Measurements from ENCODE around the gene DNER. TPM values are rescaled to one million over a fixed set of nuclear protein-coding genes. Genes with fewer than 3 reads are reported as not detected.

DNER gene
- total and polyA plus RNA-seq, 7 donors = 0.10 to 0.87 (median 0.35) TPM; not detected in 1

DNA sequence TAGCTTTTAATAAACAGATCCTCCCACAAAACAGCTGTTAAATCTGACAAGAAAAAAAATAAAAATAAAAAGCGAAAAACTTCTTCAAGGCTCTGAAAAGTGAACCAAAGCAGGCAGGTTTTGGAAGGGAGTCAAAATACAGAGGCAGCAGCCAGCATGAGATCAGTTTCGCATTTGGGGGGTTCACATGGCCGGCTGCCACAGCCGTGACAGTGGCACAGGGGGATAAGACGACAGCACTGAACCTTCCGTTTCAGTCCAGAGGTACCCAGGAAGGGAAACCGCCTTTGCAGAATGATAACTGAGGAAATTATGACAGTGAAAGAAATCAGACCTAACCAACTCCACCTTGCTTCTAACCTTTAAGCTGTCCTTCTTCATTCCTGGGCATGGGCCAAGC, 246.6 kb downstream of the DNER start:
- Histone ChIP-seq H3K36me3 (ENCODE audit: insufficient read depth in 1 of 2, low read depth in 1 of 2) (no peaks in the 10 kb centered on the region), H3K4me1 (no peaks in the 10 kb centered on the region), H3K27me3 (ENCODE audit: insufficient read depth in 3 of 3, low read length in 2 of 3) (no peaks in the 10 kb centered on the region), H3K9me3 (no peaks in the 10 kb centered on the region), H3K4me3 (no peak overlapping the region), H3K27ac (no peak overlapping the region)
- ATAC-seq (no peak), DNase-seq (no peak)
- 14 to 26% (median 20%) methylated on average over 7 of the region's 7 CpGs for WGBS, 3 donors
- intact Hi-C loops (cut with DNase I) = no loop called here
- TF ChIP-seq, protein P1, sequence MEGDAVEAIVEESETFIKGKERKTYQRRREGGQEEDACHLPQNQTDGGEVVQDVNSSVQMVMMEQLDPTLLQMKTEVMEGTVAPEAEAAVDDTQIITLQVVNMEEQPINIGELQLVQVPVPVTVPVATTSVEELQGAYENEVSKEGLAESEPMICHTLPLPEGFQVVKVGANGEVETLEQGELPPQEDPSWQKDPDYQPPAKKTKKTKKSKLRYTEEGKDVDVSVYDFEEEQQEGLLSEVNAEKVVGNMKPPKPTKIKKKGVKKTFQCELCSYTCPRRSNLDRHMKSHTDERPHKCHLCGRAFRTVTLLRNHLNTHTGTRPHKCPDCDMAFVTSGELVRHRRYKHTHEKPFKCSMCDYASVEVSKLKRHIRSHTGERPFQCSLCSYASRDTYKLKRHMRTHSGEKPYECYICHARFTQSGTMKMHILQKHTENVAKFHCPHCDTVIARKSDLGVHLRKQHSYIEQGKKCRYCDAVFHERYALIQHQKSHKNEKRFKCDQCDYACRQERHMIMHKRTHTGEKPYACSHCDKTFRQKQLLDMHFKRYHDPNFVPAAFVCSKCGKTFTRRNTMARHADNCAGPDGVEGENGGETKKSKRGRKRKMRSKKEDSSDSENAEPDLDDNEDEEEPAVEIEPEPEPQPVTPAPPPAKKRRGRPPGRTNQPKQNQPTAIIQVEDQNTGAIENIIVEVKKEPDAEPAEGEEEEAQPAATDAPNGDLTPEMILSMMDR (IDR thresholded peaks at IDR 0.05) = no peak

DNA sequence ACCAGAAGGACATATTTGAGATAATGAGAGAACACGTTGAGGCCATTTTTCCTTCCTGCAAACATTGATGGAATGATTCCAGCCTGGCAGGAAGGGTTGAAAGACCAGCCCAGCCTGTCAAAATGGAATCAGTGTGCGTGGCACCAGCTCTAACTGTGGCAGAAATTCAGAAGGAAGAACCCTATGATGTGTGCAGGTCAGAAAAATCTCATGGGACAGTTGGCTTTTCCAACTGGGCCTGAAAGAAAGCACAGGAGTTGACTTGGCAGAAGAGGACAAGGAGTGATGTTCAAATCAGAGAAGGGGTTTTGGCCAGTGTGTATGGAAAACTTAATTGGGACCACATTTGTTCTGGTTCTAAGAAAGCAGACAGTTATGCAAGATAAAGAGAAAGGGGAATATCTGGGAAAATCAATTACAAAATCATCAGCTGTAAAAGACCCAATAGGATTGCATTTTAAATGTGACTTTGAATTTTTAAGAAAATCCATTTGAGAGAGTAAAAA, 250.5 kb downstream of the DNER start:
- H3K9me3 ChIP-seq = no peaks in the 10 kb centered on the region
- WGBS, 3 donors = 38 to 54% (median 38%) methylated on average over 2 of the region's 2 CpGs
- TF ChIP-seq, protein P1 (IDR thresholded peaks at IDR 0.05) = no peak
- H3K27me3 ChIP-seq (ENCODE audit: insufficient read depth in 3 of 3, low read length in 2 of 3) = no peaks in the 10 kb centered on the region
- H3K4me3 ChIP-seq = no peak overlapping the region
- DNase-seq (no peak), ATAC-seq (peak in 1 of 4 donors; percentile 32)
- no peaks in the 10 kb centered on the region for H3K4me1 ChIP-seq
- intact Hi-C loops (cut with DNase I) = no loop called here
- H3K27ac ChIP-seq = no peak overlapping the region
- no peaks in the 10 kb centered on the region for H3K36me3 ChIP-seq (ENCODE audit: insufficient read depth in 1 of 2, low read depth in 1 of 2)

DNA sequence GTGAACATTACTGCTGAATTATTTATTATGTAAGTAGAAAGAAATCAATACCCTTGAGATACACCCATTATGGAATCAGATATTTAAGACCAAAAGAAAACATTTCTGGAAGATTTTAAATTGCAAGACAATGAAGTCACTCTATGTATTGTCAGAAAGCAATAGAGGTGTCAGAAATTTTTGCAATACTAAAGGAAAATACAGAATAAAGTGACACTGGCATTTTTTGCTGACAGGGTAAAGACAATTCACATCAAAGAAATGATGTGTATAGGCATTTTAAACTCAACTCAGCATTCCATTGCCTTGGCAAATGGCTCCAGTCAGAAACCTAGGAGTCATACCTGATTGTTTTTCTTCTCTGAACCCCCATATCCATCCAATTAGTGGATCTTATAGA, 252.2 kb downstream of the DNER start:
- H3K4me3 ChIP-seq = no peak overlapping the region
- no peaks in the 10 kb centered on the region for H3K9me3 ChIP-seq
- H3K4me1 ChIP-seq = no peaks in the 10 kb centered on the region
- H3K27me3 ChIP-seq (ENCODE audit: insufficient read depth in 3 of 3, low read length in 2 of 3) = no peaks in the 10 kb centered on the region
- H3K27ac ChIP-seq = no peak overlapping the region
- DNase-seq (no peak), ATAC-seq (no peak)
- TF ChIP-seq, protein P1 (IDR thresholded peaks at IDR 0.05) = no peak
- intact Hi-C loops (cut with DNase I) = no loop called here
- H3K36me3 ChIP-seq (ENCODE audit: insufficient read depth in 1 of 2, low read depth in 1 of 2) = no peaks in the 10 kb centered on the region

DNA sequence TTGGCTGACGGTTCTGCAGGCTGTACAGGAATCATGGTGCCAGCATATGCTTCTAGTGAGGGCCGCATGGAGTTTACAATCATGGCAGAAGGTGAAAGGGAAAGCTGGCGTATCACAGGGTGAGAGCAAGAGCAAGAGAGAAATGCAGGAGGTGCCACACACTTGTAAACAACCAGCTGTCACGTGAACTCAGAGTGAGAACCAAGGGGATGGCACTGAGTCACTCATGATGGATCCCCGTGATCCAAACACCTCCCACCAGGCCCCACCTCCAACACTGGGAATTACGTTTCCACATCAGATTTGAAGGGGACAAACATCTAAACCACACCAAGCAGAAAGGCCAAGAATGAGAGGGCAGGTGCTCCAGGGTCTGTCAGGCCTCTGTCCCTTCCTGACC, 258.3 kb downstream of the DNER start:
- DNase-seq (no peak), ATAC-seq (no peak)
- intact Hi-C loops (cut with DNase I) = no loop called here
- Histone ChIP-seq H3K4me1 (no peaks in the 10 kb centered on the region), H3K4me3 (no peak overlapping the region), H3K9me3 (no peaks in the 10 kb centered on the region), H3K27me3 (ENCODE audit: insufficient read depth in 3 of 3, low read length in 2 of 3) (no peaks in the 10 kb centered on the region), H3K27ac (no peak overlapping the region), H3K36me3 (ENCODE audit: insufficient read depth in 1 of 2, low read depth in 1 of 2) (no peaks in the 10 kb centered on the region)
- WGBS, 3 donors = 81 to 92% (median 86%) methylated on average over 6 of the region's 6 CpGs
- TF ChIP-seq, protein P1 (IDR thresholded peaks at IDR 0.05) = no peak

DNA sequence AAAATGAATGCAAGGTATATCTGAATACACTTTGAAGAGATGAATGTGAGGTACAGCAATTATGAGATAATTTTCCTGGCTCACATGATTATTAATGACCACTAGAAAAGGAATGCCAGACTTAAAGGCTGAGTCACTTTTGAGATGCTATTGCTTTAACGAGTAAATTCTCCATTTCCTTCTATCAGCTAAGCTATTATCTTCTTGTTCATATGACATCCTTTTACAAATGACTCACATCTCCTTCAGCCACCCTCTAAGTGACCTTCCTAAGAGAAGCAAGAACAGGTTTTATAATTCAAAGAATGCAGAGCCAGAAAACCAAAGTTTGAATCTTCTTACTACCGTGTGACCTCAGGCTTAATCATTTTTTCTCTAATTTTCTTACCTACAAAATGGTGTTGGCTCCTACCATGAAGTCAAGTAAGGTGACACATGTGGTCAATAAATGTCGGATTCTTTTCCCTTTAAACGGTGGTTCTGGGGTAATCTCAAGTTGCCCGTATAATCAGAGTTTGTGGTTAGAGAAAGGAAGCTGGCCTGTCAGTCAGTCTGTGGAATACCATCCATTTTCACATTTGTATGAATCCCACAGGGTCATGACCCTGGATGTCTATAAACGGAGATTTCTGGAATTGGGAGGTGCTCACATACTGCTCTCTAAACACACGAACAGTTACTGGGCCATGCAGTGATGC, 259.3 kb downstream of the DNER start:
- H3K4me3 ChIP-seq = no peak overlapping the region
- intact Hi-C loops (cut with DNase I) = no loop called here
- H3K36me3 ChIP-seq (ENCODE audit: insufficient read depth in 1 of 2, low read depth in 1 of 2) = no peaks in the 10 kb centered on the region
- TF ChIP-seq, protein P1 (IDR thresholded peaks at IDR 0.05) = no peak
- ATAC-seq (no peak), DNase-seq (no peak)
- no peaks in the 10 kb centered on the region for H3K9me3 ChIP-seq
- H3K4me1 ChIP-seq = no peaks in the 10 kb centered on the region
- WGBS, 3 donors = 47 to 55% (median 55%) methylated on average over 7 of the region's 7 CpGs
- H3K27me3 ChIP-seq (ENCODE audit: insufficient read depth in 3 of 3, low read length in 2 of 3) = no peaks in the 10 kb centered on the region
- no peak overlapping the region for H3K27ac ChIP-seq

Measured in psoas muscle (tissue), 8 donors.